Pancreas (tissue), 10 donors: ENCODE data around the gene ILRUN. TPM values are rescaled to one million over a fixed set of nuclear protein-coding genes. Genes with fewer than 3 reads are reported as not detected.
"Not testable (repeated sequence)": the region's sequence is repeated elsewhere in the genome, so short reads cannot be mapped to it uniquely, and the experiment has no call there.

Experiments used
- ATAC-seq, 4 donors: fragments of 200-7000 bp; cut with Tn5 transposase; one replicate each; pipeline versions ENCODE4 v1.8.0 to v1.9.1; 2020; ENCODE audit warnings: mild to moderate bottlenecking in 4 of 4, moderate library complexity in 4 of 4
- DNase-seq, 6 donors: peaks; one replicate each; pipeline ENCODE4 v3.0.0-alpha.2; 2020
- FAIRE-seq: peaks from 2 replicates; lab custom pipeline; 2012; peaks lifted over from hg19 to GRCh38; lab: Jason Lieb, UNC
- H3K27ac ChIP-seq, 4 donors: fragments of 200-600 bp; sonication (generic); 1 replicate in 3 of 4; 2 replicates in 1 of 4; pipeline versions ENCODE4 v1.5.0 to v1.8.0; 2020
- H3K27me3 ChIP-seq, 4 donors: fragments of 200-600 bp; one replicate each; pipeline ENCODE4 v1.8.0; 2021
- H3K36me3 ChIP-seq, 3 donors: fragments of 200-600 bp; sonication (generic) in 1 of 3; one replicate each; pipeline versions ENCODE4 v1.5.0 to v1.8.0; 2020 to 2021
- H3K4me1 ChIP-seq, 3 donors: fragments of 200-600 bp; one replicate each; pipeline ENCODE4 v1.8.0; 2021
- H3K4me3 ChIP-seq, 4 donors: fragments of 200-600 bp; sonication (generic) in 2 of 4; one replicate each; pipeline versions ENCODE4 v1.5.0 to v1.8.0; 2020 to 2021
- H3K9me3 ChIP-seq, 4 donors: fragments of 200-600 bp; one replicate each; pipeline ENCODE4 v1.8.0; 2021
- WGBS, 2 donors: extraction: QIAGEN DNeasy Blood & Tissue Kit; methylation state at CpG; one replicate each; pipeline ENCODE4 v1.1.7; 2013; 5-methylcytosine and 5-hydroxymethylcytosine counted together
- intact Hi-C, 3 donors: fragments of 100-400 bp; cut with DNase I; formaldehyde crosslinking; loops; one replicate each; pipeline versions ENCODE4 v1.11.1 to v1.14.2; 2022
- polyA plus RNA-seq, 2 donors: library from polyadenylated mRNA; stranded (reverse); fragments of 200-250 nt; gene quantifications; one replicate each; pipeline ENCODE4 v1.2.3, GENCODE V29; 2013
- total RNA-seq, 6 donors: library from RNA; stranded (reverse); fragmentation: NEBNext Ultra II Directional in 4 of 6; extraction: Animal tissue kit (Norgen Biotek cat#: 25700) in 4 of 6; gene quantifications; one replicate each; pipeline versions ENCODE4 v1.2.1 to v1.2.4, GENCODE V29; 2021 to 2023
- TF ChIP-seq, protein P1 (sequence below), 4 donors: fragments of 200-600 bp; sonication (generic) in 3 of 4; IDR thresholded peaks; one replicate each; pipeline versions ENCODE4 v1.5.0 to v1.8.0; 2021; ENCODE audit warnings: antibody characterized with exemption in 4 of 4
- donor health status: healthy with polysubstance abuse.
- donor health status: DM: no; HTN: no; CAD: no; lungs with moderate emphysema.
- donor health status: DM: no; HTN: no; CAD: no.
- donor health status: control.
- donor health status: control.
- donor health status: Bipolar disorder and iron deficiency.
- donor health status: DM: yes; HTN: yes; CAD: no.
- donor health status: DM: no; HTN: no; CAD: no.
- donor health status: DM: no; HTN: no; CAD: no.
- donor health status: DM: yes; HTN: yes; CAD: no.

Gene ILRUN
- total and polyA plus RNA-seq, 8 donors, result 14.6 to 32.9 (median 22.7) TPM

DNA sequence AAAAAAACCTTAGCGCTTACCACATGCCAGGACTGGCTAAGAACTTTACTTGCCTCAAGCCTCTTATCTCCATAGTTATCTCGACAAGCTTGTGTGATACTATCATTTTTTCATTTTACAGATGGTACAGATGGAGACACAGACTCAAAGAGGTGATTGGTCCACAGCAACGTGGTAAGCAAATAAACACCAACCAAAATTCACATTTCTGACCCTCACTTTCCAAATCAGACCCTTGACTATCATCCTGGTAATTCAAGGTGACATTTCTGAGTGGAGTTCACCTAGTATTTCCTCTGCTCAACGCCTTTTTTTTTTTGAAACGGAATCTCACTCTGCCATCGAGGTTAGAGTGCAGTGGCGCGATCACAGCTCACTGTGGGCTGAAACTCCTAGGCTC is 25.9 kb upstream of the ILRUN start:
- Histone ChIP-seq H3K36me3 (no peaks in the 10 kb centered on the region), H3K27me3 (no peaks in the 10 kb centered on the region), H3K4me3 (no peak overlapping the region), H3K4me1 (no peaks in the 10 kb centered on the region), H3K9me3 (no peaks in the 10 kb centered on the region), H3K27ac (no peak overlapping the region)
- intact Hi-C loops, result no loop called here
- ATAC-seq, result no peak
- TF ChIP-seq, protein P1, sequence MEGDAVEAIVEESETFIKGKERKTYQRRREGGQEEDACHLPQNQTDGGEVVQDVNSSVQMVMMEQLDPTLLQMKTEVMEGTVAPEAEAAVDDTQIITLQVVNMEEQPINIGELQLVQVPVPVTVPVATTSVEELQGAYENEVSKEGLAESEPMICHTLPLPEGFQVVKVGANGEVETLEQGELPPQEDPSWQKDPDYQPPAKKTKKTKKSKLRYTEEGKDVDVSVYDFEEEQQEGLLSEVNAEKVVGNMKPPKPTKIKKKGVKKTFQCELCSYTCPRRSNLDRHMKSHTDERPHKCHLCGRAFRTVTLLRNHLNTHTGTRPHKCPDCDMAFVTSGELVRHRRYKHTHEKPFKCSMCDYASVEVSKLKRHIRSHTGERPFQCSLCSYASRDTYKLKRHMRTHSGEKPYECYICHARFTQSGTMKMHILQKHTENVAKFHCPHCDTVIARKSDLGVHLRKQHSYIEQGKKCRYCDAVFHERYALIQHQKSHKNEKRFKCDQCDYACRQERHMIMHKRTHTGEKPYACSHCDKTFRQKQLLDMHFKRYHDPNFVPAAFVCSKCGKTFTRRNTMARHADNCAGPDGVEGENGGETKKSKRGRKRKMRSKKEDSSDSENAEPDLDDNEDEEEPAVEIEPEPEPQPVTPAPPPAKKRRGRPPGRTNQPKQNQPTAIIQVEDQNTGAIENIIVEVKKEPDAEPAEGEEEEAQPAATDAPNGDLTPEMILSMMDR (IDR thresholded peaks at IDR 0.05), result no peak
- no peak for FAIRE-seq
- 78 to 83% methylated on average over 8 of the region's 8 CpGs for WGBS, 2 donors
- no peak for DNase-seq

DNA sequence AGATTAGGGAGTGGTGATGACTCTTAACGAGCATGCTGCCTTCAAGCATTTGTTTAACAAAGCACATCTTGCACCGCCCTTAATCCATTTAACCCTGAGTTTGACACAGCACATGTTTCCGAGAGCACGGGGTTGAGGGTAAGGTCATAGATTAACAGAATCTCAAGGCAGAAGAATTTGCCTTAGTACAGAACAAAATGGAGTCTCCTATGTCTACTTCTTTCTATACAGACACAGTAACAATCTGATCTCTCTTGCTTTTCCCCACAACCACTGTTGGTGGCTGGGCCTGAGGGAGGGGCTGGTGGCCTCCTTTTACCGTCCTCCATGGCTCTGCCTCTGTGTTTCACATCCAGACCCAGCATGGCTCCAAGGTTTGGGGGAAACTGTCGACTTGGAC is 23.6 kb upstream of the ILRUN start:
- H3K27me3 ChIP-seq, DNase-seq, ATAC-seq, H3K4me1 ChIP-seq, FAIRE-seq, H3K9me3 ChIP-seq, H3K4me3 ChIP-seq, H3K27ac ChIP-seq, H3K36me3 ChIP-seq, intact Hi-C loops: not testable (repeated sequence)
- 62 to 67% methylated on average over 6 of the region's 6 CpGs for WGBS, 2 donors

DNA sequence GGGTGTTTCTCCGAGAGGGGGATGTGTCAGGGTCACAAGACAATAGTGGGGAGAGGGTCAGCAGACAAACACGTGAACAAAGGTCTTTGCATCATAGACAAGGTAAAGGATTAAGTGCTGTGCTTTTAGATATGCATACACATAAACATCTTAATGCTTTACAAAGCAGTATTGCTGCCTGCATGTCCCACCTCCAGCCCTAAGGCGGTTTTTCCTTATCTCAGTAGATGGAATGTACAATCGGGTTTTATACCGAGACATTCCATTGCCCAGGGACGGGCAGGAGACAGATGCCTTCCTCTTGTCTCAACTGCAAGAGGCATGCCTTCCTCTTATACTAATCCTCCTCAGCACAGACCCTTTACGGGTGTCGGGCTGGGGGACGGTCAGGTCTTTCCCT is 23.1 kb upstream of the ILRUN start:
- DNase-seq, ATAC-seq, H3K9me3 ChIP-seq, H3K27me3 ChIP-seq, H3K27ac ChIP-seq, H3K4me1 ChIP-seq, FAIRE-seq, H3K36me3 ChIP-seq, H3K4me3 ChIP-seq, intact Hi-C loops: not testable (repeated sequence)
- 49 to 54% methylated on average over 6 to 8 of the region's 9 CpGs for WGBS, 2 donors

DNA sequence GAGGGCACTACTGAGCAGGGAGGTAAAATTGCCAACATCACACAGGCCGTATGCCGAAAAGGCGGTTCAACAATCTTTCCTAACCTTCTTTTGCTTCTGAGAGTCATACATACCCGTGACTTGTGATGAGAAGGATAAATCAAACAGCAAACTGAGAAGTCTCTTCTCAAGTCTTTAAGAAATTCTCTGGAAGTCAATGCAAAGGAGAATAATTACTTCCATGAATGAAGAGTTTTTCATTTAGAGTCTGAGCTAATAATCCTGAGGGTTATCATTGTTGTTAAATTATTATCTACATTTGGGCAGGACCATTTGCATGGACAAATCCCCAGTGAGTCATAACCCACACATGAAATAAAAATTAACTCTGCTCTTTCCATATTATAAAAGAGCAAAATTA is 22.4 kb upstream of the ILRUN start:
- TF ChIP-seq, protein P1 (IDR thresholded peaks at IDR 0.05), result no peak
- H3K27ac ChIP-seq, result no peak overlapping the region
- no peaks in the 10 kb centered on the region for H3K27me3 ChIP-seq
- DNase-seq (no peak), ATAC-seq (no peak), FAIRE-seq (no peak)
- H3K4me3 ChIP-seq, result no peak overlapping the region
- WGBS, 2 donors, result 79 to 88% methylated on average over 4 of the region's 4 CpGs
- intact Hi-C loops, result no loop called here
- H3K4me1 ChIP-seq, result no peaks in the 10 kb centered on the region
- no peaks in the 10 kb centered on the region for H3K36me3 ChIP-seq
- no peaks in the 10 kb centered on the region for H3K9me3 ChIP-seq

DNA sequence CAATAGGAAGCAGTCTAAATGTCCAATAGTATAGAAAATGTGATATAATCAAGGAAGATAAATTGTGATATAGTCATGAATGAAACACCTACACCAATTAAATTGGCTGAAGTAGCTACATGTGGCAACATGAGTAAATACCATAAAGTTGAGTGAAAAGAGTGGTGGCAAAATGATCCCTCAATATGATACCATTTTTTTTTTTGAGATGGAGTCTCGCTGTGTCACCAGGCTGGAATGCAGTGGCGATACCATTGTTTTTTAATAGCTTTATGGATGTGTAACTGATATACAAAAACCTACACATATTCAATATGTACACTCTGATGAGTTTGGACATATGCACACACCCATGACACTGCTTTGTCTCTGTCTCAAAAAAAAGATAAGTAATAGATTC is 20.9 kb upstream of the ILRUN start:
- 93 to 97% methylated on average over 2 of the region's 2 CpGs for WGBS, 2 donors
- no peaks in the 10 kb centered on the region for H3K27me3 ChIP-seq
- no peaks in the 10 kb centered on the region for H3K4me1 ChIP-seq
- TF ChIP-seq, protein P1 (IDR thresholded peaks at IDR 0.05), result no peak
- no peaks in the 10 kb centered on the region for H3K36me3 ChIP-seq
- H3K4me3 ChIP-seq, result no peak overlapping the region
- no peak for FAIRE-seq
- H3K9me3 ChIP-seq, result no peaks in the 10 kb centered on the region
- no peak overlapping the region for H3K27ac ChIP-seq
- intact Hi-C loops, result no loop called here
- ATAC-seq, result no peak
- no peak for DNase-seq

DNA sequence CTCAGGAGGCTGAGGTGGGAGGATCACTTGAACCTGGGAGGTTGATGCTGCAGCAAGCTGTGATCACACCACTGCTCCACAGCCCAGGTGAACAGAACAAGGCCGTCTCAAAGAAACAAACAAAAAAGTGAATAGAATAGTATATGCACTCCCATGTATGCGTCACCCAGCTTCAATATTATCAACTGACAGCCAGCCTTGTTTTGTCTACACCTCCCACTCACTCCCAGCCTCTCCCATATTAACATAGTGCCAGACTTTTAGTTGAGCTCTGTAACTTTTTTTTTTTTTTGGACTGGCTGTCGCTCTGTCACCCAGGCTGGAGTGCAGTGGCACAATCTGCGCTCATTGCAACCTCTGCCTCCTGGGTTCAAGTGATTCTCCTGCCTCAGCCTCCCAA is 18.1 kb upstream of the ILRUN start:
- H3K4me1 ChIP-seq, result peaks cover 4 to 6% (median 5%) of the 10 kb centered on the region in 3 donors
- 84 to 92% methylated on average over 4 of the region's 4 CpGs for WGBS, 2 donors
- no peak for FAIRE-seq
- ATAC-seq, result peak in 1 of 4 donors; percentile 42
- no peak overlapping the region for H3K4me3 ChIP-seq
- DNase-seq, result no peak
- intact Hi-C loops, result no loop called here
- TF ChIP-seq, protein P1 (IDR thresholded peaks at IDR 0.05), result no peak
- no peaks in the 10 kb centered on the region for H3K27me3 ChIP-seq
- no peaks in the 10 kb centered on the region for H3K36me3 ChIP-seq
- no peaks in the 10 kb centered on the region for H3K9me3 ChIP-seq
- no peak overlapping the region for H3K27ac ChIP-seq

DNA sequence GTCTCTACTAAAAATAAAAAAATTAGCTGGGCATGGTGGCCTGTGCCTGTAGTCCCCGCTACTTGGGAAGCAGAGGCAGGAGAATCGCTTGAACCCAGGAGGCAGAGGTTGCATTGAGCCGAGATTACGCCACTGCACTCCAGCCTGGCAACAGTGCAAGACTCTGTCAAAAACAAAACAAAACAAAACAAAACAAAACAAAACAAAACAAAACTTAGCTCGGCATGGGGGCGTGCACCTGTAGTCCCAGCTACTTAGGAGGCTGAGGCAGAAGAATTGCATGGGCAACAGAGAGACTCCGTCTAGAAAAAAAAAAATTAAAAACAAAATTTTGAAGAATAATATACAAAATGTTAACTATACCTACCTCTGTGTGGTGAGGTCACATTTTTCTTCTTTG is 16.3 kb upstream of the ILRUN start:
- H3K4me3 ChIP-seq, FAIRE-seq, H3K27me3 ChIP-seq, H3K27ac ChIP-seq, ATAC-seq, intact Hi-C loops, DNase-seq, H3K36me3 ChIP-seq, H3K9me3 ChIP-seq: not testable (repeated sequence)
- WGBS, 2 donors, result 93 to 97% methylated on average over 7 of the region's 7 CpGs
- peaks cover 5 to 16% (median 9%) of the 10 kb centered on the region in 3 donors for H3K4me1 ChIP-seq
